ENCODE results near the gene VPS13D.

The VPS13D gene

GRCh38 chr1:12426030-12426429 lies 196.2 kb downstream of the VPS13D start:
- no peak for DNase-seq (ENCODE audit: low read depth in 3 of 3)

- DNase-seq (ENCODE audit: low read depth in 3 of 3) = no peak
Observed at GRCh38 chr1:12428334-12428733, 198.5 kb downstream of the VPS13D start.

DNA sequence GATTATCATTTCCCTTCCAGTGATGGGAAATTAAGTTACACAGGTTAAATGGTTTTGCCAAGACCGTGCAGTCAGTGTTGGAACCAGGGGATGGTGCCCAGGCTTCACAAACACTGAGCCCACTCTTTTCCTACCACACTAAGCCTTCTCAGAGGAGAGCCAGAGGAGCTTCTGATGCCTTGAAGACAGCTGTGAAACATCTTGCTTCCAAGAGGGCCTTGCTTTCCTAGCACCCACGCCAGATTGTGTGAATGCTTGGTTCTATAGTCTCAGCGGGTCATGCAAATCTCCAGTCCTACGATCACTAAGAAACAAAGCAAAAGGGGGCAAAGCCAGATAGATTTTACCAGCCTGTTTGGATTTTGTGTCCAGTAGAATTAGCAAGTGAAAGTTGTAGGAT lies 200.7 kb downstream of the VPS13D start:
- no peak for DNase-seq (ENCODE audit: low read depth in 3 of 3)

GRCh38 chr1:12432897-12433296 lies 203.1 kb downstream of the VPS13D start:
- DNase-seq (ENCODE audit: low read depth in 3 of 3) = no peak

DNA sequence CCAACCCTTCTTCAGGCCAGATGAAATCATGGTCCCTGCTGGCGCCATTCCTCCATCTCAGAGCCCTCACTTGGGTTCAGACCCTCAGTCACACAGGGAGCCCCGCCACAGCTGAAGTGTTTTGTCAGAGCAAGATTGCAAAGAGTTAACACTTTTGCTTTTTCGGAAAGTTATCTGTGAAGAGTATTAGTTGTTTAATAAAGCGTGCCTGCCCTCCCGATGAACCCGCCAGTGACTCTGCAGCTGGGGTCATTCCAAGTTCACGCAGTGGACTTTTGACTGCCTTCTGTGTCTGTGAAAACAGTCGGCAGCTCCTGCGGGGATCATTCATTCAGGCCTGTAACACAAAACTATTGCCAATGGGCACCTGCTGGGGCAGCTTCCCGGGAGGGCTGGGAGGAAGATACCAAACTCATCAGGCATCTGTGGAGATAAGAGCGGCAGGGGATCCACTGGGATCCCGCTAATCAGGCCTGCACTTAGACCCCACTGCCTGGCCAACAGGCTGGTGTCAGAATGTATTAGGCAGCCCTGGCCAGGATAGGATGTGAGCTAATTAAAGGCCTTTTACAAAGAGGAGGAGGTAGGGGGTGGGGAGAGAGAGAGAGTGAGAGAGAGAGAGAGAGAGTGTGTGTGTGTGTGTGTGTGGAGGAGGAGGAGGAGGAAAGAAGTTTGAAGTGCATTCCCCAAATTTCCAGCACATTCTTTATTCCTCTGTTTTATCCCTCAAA lies 203.7 kb downstream of the VPS13D start:
- no peak for DNase-seq (ENCODE audit: low read depth in 3 of 3)

DNA sequence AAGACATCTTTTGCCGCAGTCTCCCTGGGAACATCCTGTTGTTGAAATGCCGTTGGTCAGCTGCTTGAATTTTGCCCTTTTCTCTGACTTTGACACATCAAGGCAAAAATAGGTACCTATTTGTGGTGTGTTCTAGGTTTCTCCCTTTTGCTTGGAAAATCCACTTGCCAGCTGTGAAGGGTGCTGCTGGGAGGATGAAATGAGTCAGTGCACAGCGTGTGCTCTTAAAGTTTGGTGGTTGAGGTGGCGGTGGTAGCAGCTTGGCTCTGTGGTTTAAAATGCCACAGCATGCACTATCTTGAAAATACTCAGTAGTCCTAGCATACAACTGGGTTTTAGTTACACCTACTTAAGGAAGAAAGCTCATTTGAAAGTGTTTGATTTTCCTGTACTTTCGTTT lies 204.3 kb downstream of the VPS13D start:
- DNase-seq (ENCODE audit: low read depth in 3 of 3) = peak in 2 of 3 experiments; percentile 37 to 51

DNA sequence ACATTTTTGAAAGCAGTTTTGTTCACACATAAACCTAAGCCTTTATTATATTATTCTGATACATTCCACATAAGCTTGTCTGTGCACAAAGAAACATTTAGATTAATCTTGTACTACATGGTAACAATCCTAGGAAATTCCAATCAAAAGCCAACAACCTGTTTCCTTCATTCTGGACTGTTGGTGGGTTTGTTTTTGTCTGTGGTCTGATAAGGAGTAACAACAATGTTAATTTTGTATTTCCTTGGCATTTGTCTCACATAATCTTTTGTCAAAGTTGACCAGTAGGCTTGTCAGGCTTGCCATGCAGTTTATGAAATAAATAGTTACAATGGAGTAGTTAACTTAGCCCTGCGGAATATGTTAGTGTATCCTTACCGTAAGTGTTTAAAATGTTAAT lies 204.9 kb downstream of the VPS13D start:
- DNase-seq (ENCODE audit: low read depth in 3 of 3) = no peak

DNA sequence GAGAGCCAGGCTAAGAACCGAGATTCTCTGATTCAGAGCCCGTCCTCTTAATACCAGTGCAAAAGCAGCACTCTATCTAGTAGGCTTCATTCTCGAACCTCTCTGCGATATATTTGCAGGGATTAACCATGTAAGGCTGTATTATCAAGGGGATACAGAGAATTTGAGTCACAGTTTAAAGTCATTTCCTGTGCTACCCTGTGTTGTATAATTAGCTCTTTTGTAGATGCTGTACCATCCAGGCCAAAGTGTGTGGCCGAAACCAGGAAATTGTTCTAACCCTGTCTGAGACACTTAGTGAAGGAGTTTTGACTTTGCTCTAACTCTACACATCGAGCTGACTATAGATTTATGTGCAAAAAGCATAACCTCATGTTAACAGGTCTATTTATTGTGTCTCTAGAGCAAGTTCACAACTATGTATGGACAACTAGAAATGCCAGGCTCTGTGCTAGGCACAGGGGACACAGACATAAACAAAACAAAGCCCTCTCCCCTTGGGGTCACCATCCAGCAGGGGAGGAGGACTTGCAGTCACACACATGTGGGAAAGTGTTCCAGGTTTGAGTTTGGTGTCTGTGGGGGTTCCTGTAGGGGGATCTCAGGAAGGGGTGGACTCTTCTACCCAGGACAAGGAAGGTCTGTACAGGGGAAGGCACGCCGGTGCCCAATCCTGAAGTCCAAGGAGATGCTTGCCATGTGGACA lies 206.0 kb downstream of the VPS13D start:
- no peak for DNase-seq (ENCODE audit: low read depth in 3 of 3)

DNA sequence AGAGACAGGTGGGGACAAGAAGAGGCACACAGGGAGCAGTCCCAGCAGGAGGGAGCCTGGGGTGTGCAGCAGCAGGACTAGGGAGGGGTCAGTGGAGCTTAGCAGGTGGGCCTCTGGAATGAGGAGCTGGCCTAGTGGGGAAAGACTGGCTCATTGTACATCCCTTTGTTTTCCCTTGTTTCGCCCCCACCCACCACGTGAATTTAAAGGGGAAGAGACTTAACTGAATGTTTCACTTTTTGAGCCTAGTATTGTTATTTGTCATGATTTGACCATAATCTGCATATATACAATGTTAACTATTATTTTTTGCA lies 206.5 kb downstream of the VPS13D start:
- no peak for DNase-seq (ENCODE audit: low read depth in 3 of 3)

GRCh38 chr1:12436817-12437599 lies 207.2 kb downstream of the VPS13D start:
- no peak for DNase-seq (ENCODE audit: low read depth in 3 of 3)

- no peak for DNase-seq (ENCODE audit: low read depth in 3 of 3)
Observed at GRCh38 chr1:12437629-12438028, 207.8 kb downstream of the VPS13D start.

DNA sequence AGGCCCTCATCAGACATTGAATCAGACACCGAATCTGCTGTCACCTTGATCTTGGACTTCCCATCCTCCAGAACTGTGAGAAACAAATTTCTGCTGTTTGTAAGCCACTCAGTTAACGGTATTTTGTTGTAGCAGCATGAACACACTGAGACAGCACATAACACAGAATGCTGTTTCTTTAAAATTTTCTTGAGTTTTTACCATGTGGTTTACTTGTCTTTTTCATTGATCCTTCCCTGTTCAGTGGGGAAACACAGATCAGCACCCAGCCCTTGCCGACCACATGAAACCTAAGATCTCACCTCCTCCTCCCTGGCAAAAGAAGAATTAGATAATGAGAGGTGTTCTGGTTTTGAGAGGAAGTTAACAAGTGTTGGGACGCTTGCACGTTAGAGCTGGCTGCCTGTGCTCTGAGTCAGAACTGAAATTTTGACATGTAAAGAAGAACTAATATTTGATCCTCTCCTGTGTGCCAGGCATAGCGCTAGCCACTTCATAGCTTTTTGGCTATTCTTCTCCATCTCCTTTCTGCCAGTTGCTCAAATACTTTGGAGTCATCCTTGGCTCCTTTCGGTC lies 208.6 kb downstream of the VPS13D start:
- DNase-seq (ENCODE audit: low read depth in 3 of 3) = no peak

DNA sequence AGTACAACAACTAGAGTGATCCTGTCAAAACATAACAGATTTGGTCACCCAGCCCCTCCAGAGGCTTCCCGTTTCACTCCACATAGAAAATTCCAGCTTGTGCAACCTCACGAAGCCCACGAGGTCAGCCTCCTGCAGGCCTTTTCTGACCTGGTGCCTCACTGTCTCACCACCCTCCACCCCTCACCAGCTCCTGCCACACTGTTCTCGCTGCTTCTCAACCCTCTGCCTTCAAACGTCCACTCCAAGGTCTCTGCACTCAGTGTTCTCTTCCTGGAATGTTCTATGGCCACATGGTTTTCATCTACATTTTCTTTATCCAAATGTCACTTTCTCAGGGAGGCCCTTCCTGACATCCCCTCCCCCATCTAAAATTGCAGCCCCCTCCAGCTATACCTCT lies 209.2 kb downstream of the VPS13D start:
- no peak for DNase-seq (ENCODE audit: low read depth in 3 of 3)

GRCh38 chr1:12441414-12442105 lies 211.7 kb downstream of the VPS13D start:
- no peak for DNase-seq (ENCODE audit: low read depth in 3 of 3)

DNA sequence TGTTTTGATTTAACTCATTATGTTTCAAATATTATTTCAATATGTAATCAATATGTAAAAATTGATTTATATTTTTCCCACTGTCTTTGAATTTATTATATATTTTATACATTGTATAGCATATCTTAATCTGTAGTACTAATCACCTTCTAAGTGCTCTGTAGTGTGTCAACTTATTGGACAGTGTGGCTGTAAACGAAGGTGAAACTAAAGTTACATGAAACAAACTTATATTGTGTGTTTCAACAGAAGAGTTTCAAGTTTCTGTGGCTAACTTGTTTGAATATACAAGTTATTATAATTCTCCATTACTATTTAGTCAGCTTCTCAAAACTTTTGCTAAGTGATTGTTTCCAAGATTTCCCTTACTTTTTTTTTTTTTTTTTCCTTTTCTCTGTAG lies 212.4 kb downstream of the VPS13D start:
- no peak for DNase-seq (ENCODE audit: low read depth in 3 of 3)

- DNase-seq (ENCODE audit: low read depth in 3 of 3) = no peak
Observed at GRCh38 chr1:12443151-12443550, 213.3 kb downstream of the VPS13D start.

DNA sequence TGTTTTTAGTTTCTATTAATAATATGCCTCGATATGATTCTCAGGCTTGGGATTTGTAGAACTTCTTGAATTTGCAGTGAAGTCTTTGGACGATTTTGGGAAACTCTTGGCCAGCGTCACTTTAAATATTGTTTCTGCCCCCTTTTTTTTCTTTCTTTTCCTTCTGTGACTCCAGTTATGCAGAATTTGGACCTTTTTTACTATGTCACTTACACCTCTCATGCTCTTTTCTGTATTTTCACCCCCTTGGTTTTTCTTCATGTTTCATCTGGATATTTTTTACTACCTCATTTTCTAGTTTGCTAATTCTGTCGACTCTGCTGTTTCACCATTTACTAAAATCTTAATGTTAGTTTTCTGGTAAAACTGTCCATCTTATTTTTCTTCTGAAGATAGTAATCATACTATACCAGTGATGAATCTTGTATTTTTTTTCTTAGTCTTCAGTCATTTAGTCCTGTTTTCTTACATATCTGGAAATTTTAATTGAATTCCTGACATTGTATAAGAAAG lies 214.6 kb downstream of the VPS13D start:
- no peak for DNase-seq (ENCODE audit: low read depth in 3 of 3)

DNA sequence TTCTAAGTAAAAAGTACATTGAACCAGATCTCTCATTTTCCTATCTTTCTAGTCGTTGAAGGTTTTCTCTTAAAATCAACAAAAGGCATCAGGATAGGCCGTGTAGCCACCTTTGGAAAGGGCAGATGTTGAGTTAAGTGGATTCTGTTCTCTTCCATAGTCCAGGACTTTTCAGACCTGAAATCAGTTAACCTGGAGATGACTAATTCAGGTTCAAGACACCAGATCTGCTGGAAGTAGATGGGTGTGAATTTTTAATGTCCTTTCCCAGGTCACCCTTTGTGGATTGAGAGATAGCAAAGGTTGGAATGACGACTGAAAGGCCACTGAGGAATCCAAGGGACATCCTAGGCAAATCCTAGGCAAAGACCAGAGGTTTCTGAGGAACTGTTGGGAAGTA lies 215.4 kb downstream of the VPS13D start:
- DNase-seq (ENCODE audit: low read depth in 3 of 3) = no peak

DNA sequence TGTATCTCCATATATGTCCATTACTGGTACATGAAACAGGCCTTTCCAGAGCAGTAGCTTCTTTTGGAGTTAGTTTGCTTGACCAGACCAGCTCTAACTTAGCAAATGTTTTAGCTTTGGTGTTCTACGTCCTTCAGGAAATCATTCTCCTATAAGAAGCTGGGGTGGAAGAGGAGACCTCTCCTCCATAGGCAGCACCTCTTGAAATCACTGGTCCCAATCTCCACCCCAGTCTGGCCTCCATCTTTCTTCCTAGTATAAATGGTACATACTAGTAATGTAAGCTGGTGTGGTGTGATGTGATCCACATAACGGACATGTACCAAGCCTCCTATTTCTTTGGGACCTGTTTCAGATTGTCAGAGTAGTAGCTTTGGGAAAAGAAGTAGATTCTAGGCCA lies 216.8 kb downstream of the VPS13D start:
- DNase-seq (ENCODE audit: low read depth in 3 of 3) = no peak

- DNase-seq (ENCODE audit: low read depth in 3 of 3) = no peak
Observed at GRCh38 chr1:12447307-12447706, 217.5 kb downstream of the VPS13D start.

GRCh38 chr1:12447849-12448312 lies 218.1 kb downstream of the VPS13D start:
- DNase-seq (ENCODE audit: low read depth in 3 of 3) = no peak

- DNase-seq (ENCODE audit: low read depth in 3 of 3) = no peak
Observed at GRCh38 chr1:12448746-12449177, 218.9 kb downstream of the VPS13D start.
